GM18499 (cell line): ENCODE results near the gene TGFBR3L.
A peak's percentile ranks its signal among the peaks of the same experiment; 100 is the strongest.

ENCODE experiments used
- ATAC-seq: cut with Tn5 transposase; IDR thresholded peaks from one replicate; pipeline ENCODE4 v1.9.1; 2021; ENCODE audit warnings: moderate number of reproducible peaks; ENCODE audit not compliant: insufficient read depth, unreplicated experiment

TGFBR3L gene

DNA sequence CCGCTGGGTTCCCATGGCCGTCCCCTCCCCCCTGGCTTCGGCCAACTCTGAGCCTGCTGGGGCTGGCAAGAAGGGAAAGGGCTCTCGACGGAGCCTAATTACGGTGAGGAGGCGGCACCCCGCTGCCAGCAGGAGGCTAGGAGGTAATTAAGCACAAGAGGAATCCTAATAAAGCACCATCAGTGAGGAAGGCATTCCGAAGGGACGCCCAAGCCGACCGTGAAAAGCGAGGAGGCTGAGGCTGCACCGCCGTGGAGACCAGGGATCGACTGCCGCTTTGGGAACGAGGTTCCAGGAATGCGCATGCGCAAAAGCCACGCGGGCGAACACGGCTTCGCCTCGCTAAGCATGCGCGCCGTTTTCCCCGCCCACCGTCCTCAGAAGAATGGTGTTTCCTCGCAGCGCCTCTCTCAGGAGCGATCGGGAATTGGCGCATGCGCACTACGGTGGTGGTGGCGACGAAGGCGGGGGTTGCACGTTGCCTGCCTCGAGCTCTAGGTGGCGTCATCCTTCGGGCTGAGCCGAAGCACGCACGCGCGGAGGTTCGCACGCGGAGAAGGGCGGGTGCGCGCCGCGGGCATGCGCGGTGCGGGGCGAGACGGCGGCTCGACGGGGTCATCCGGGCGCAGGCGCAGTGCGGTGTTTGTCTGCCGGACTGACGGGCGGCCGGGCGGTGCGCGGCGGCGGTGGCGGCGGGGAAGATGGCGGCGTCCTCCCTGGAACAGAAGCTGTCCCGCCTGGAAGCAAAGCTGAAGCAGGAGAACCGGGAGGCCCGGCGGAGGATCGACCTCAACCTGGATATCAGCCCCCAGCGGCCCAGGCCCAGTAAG is 11.2 kb upstream of the TGFBR3L start, which contains the start of gene MAP2K7:
Gene MAP2K7 (plus strand): TSS at position 634 of the 830 bp plus-strand sequence. CDS start 68 bp downstream, at position 702.
- ATAC-seq: peak; percentile 76

DNA sequence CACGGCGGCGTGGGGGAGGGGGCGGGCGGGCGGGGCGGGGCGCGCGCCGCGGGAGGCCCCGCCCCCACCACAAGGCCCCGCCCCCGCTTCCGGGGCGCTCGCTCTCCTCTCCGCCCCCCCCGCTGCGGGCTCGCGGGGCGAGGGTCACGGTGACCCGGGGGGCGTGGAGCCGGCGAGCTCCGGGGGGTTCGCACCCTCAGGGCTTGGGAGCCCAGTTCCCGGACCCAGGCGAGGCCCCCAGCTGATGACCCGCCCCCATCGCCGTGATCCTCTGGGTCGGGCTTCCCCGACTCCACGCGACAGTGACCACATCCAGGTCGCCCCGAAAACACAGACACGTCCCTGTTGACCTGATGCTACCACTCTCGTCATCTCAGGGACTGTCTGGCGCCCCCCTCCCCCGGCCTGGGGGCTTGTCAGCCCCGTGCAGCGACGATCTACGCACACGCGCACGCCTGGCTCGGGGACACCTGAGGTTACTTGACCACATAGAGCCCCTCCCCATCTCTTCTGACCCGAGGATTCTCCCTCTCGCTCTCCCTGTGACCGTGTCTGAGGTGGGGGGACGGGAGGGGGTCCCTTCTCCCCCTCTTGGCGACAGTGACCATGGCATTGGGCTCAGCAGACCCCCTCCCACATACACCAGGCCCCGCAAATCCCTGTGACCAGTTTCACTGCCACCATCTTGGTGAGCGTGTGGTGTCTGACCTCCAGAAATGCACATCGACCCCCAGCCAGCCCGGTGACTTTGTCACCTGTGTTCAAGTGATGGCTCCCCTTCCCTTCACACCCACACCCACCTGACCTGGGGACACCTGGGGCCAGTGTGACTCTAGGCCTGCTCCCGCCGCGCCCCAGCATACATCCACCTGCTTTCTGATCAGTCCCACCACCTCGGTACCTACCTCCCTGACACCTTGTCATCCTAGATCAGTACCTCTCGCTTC is 10.3 kb upstream of the TGFBR3L start:
- no peak for ATAC-seq

DNA sequence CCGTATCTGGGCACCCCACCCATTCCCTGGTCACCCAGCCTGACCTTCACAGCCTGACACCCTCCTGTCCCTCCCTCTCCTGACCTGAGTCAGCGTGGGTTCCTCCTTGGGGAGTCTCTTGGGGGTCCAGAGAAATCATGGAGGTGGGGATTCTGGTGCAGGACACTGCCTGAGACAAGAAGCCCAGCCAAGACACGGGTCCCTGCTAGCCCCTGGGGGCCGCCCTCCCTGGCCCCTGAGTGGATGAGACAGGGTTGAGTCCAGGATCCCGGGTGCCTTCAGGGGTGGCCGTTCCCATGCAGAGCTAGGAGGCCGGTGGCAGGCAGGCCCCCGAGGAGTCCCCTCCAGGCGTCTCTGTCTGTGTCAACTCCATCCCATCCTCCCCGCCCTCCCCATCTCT is 9.4 kb upstream of the TGFBR3L start:
- ATAC-seq: no peak

DNA sequence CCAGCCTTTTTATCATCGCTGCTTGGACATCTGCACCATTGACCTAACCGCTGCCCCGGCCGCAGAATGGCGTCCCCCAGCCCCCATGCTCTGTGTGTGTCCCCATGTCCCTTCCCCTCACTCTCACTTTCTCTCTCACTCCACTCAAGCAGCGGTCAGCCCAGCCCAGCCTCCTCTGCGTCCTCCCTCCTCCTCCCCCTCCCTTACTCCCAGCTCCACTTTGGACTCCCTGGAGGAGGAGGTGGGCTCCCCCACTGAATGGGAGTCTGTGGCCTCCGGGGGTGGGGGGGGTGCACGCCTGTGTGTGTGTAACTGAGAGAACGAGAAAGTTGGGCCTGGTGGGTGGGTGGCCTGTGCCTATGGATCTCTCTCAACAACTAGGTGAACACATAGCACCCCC is 8.8 kb upstream of the TGFBR3L start:
- ATAC-seq: no peak

DNA sequence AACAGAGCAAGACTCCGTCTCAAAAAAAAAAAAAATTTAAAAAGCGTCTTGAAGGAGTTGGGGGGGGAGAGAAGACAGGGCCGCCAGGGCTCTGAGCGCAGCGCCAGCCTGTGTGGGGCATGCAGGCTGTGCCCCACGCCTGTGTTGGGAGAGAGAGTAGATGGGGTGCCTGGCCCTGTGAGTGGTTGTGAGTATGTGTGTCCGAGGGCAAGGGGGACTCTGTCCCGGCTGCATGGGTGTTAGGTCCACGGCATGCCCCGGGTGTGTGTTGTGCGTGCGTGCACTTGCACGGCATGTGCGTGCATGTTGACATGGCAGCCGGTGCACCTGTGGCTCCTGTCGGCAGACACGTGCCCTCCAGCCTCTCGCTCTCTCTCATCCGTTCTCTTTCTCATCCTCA is 7.5 kb upstream of the TGFBR3L start:
- ATAC-seq: no peak

DNA sequence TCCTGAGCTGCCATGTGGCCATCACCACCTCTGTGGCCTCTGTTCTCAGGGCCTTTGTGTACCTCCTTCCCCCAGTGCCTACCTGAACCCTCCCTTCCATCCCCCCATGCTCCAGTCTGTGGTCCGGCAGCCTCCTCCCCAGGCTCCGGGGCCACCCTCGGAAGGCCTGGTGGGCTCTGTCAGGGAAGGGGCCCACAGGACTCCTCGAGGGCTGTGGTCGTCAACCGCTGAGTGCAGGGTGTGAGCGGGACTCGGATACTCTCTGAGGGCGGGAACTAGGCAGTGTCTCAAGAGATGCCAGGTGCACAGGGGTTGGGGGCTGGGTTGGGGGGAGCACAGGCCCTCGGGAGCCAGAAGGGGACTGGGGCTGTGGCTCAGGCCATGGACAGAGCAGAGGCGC is 7.1 kb upstream of the TGFBR3L start:
- ATAC-seq: no peak

DNA sequence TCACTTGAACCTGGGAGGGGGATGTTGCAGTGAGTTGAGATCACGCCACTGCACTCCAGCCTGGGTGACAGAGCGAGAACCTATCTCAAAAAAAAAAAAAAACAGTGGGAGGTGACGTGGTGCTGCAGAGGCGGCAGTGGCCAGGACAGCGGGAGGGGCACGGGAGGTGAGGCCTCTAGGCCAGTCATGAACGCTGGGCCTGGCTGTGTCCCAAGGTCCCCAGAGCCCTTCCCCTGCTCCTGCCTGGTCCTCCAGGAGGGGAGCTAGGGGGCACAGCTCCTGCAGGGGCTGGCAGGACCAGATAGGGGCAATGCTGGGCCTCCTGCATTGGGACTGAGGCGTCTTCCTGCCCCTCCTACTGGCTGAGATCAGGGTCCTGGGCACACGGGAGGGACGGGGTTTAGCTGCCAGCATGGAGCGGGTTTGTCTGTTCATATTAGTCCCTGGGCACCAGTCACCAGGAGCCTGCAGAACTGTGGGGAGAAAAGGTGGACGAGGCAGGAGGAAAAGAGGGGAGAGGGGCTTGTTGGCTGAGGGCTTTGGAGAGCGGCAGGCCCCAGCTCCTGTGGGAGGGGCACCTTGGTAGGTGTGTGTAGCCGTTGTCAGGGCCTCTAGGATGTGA is 6.4 kb upstream of the TGFBR3L start:
- ATAC-seq: no peak

DNA sequence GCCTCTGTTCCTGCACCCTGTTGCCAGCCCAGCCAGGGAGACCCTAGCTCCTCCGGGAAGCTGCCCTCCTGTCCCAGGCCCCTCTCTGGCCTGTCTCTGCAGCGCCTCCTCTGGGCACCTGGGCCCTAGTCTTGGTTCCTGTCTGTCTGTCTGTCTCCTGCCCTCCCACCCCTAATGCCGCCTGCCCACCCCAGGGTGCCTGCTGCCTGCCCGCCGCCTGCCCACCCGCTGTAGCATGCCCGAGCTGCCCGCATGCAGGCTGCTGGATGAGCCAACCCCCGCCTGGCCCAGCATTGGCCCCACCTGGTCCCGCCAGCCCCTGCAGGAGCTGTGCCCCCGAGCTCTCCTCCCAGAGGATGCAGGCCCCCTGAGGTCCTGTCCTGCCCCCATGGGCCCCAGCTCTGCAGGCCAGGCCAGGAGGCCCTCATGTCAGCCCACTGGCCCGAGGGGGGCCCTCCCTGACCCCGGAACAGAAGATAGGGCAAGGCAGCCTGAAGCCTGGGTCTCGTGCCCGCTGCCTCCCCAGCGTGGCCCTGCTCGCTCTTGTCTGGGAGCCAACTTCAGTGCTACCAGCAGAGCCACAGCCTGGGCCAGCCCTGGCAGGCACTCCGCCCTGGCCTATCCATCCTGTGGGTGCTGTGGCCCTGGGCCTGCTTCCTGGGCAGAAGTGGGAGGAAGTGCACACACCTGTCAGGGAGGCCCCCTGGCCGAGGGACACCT is 5.7 kb upstream of the TGFBR3L start:
- no peak for ATAC-seq

DNA sequence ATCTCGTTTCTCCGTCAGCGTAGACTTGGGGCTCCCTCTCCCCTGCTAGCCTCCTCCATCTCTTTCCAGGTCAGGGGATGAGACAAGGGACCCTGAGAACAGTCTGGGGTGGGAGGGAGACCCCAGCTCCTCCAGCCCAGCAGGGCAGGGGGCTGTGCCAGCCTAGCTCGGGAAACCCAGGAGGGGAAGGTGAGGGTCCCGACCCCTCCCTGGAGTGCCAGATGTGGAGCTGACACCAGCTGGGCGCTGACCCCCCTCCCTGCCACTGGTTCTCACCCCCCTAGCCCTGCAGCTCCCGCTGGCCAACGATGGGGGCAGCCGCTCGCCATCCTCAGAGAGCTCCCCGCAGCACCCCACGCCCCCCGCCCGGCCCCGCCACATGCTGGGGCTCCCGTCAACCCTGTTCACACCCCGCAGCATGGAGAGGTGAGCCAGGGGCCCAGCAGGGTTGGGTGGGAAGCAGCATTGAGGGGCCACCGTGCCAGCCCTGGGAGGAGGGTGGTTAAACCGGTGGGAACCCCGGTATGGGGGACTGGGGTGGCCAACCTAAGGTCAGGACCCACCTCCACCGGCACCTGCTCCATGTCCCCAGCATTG is 5.1 kb upstream of the TGFBR3L start:
- no peak for ATAC-seq

DNA sequence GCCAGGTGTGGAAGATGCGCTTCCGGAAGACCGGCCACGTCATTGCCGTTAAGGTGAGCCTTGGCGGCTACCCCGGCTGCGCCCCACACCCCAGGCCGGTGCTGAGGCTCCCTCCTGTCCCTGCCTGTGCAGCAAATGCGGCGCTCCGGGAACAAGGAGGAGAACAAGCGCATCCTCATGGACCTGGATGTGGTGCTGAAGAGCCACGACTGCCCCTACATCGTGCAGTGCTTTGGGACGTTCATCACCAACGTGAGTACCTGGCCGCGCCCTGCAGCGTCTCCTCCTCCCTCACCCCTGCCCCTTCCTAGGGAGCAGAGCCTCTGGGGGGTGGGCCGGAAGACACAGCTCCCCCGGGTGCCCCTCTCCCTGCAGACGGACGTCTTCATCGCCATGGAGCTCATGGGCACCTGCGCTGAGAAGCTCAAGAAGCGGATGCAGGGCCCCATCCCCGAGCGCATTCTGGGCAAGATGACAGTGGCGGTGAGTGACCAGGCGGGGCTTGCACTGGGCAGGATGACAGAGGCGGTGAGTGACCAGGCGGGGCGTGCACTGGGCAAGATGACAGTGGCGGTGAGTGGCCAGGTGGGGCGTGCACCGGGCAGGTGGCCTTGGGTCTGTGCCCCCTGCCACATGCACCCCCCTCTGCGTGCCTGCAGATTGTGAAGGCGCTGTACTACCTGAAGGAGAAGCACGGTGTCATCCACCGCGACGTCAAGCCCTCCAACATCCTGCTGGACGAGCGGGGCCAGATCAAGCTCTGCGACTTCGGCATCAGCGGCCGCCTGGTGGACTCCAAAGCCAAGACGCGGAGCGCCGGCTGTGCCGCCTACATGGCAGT is 4.1 kb upstream of the TGFBR3L start:
- no peak for ATAC-seq

DNA sequence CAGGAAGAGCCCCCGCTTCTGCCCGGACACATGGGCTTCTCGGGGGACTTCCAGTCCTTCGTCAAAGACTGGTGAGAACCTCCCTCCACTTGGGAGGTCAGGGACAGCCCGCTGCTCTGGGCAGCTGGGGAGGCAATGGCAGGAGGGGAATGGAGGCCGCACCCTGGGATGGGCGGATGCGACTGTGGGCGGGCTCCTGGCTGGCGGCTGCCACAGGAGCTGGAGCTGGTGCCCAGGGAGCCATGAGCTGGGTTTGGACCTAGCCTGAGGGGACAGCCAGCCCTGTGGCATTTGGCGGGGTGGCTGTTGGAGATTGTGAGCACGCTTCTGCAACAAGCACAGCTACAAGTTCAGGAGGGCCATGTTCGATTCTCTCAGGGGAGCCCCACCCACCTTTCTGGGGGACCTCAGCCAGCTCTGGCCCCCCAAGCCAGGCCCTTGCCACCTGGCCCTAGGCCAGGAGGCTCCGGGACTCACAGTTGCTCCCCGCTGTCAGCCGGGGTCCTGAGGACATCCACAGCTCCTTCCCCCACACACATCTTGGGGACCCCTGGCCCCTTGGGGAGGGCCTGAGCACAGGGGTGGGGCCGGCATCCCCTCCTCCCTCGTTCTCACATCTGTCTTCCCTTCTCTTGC is 3.0 kb upstream of the TGFBR3L start:
- ATAC-seq: no peak

DNA sequence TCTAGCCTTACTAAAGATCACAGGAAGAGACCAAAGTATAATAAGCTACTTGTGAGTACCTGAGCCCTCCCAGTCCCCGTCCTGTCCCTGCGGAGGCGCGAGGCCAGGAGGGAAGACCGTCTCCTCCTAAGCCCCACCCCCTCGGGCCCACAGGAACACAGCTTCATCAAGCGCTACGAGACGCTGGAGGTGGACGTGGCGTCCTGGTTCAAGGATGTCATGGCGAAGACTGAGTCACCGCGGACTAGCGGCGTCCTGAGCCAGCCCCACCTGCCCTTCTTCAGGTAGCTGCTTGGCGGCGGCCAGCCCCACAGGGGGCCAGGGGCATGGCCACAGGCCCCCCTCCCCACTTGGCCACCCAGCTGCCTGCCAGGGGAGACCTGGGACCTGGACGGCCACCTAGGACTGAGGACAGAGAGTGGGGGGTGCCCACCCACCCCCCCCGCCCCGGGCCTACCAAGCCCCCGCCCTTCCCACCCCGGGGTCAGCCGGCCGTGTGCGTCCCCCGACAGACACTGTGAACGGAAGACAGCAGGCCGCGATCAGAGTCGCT is 2.4 kb upstream of the TGFBR3L start:
- ATAC-seq: no peak

DNA sequence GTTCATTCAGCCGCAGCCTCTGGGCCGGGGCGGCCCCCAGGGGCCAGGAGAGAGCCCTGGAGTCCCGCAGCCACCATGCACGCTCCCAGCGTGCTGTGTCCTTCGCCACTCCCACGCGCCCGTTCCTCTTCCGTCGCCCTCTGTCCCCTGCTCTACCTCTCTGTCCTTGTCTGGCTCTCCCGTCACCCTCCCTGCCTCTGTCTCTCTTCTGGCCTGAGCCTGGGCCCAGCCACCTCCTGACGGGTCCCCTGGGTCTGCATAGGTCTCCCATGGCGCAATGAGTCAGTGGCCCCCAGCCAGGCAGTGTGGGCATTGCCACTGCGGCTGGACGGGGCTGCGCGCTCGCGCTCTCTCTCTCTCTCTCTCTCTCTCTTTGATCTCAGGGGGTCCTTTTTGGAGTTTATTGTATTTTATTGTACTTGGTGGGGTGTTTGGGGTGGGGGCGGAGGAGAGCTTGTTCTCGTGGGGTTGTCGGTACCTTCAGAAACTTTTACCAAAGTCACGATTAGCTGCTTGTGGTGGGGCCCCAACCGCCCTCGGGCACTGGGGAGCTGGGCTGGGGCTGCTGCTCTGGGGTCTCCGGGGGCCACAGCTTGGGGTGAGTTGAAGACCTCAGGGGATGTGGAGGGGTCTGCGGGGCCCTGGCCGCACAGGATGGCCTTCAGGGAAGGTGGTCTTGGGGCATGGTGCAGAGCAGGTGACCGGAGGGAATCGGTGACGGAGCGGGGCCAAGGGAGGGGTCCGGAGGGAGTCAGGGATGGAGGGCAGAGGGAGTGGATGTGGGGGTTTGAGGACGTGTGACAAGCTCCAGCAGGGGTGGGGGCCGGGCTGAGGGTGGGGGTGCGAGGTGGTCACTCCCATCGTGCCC is 1.7 kb upstream of the TGFBR3L start:
- ATAC-seq: no peak

DNA sequence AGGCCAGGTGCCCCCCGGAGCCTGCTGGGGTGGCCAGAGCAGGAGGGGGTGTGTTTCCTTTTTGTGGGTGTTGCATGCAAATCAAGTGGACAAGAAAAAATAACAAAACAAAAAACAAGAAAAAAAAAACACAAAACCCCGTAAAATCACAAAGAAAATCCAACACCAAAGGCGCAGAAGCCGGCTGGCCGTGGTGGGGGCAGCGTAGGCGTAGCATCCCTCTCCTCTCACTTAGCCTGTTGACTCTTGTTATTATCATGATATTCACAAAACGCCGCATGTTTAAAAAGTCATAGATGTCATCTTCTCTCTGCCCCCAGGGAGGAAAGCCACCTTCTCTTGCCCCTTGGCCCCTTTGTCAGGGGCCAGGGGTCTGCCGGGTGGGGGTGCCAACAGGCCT is 978 bp upstream of the TGFBR3L start:
- no peak for ATAC-seq

DNA sequence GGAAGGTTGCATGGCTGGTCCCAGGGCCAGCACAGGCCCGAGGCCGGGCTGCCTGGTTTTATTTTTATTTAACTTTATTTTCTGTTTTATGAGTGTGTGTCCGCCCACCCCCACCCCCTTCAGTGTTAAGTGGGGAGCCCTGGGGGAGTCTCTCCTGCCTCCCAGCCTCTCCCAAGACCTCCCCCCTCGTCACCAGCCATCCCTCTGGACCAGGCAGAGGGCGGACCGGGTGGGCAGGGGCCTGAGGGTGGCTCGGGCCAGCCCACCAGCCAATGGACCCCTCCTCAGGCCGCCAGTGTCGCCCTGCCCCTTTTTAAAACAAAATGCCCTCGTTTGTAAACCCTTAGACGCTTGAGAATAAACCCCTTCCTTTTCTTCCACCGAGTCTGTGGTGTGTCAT is 531 bp upstream of the TGFBR3L start:
- ATAC-seq: no peak

DNA sequence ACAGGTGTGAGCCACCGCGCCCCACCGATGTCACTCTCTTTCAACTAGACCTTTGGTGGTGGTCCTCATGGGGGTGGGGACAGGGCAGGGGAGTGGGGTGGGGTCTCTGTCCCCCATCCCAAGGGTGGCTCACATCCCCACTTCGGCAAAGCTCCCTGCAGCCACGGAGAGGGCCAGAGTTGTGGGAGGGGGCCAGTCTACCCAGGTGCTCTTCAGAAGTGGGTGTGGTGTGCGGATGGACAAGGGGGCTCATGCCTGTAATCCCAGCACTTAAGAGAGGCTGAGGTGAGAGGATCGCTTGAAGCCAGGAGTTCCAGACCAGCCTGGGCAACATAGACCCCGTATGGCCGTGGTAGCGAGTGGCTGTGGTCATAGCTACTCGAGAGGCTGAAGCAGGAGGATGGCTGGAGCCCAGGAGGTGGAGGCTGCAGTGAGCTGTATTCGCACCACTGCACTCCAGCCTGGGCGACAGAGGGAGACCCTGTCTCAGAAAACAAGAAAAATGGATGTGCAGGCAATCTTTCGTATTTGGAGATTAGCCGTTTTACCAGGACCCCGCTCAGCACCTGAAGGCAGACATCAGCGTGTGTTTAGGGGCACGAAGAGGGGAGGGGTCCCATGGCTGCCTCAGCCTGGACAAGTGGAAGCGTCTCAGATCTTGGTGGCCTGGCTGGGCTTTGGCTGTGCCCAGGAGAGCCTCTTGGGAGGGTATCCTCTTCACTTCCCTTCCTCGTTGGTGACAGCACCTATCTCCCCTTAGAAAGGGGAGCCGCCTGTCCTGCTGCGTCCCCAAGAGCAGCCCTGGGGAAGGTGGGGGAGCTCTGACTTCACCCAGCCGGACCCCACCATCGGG is 846 bp downstream of the TGFBR3L start:
- no peak for ATAC-seq
